ENCODE results near the gene YWHAG. TPM values are rescaled to one million over a fixed set of nuclear protein-coding genes. Genes with fewer than 3 reads are reported as not detected.

Gene YWHAG
- total RNA-seq, 1 experiment from 2014 or later, result 113 TPM

DNA sequence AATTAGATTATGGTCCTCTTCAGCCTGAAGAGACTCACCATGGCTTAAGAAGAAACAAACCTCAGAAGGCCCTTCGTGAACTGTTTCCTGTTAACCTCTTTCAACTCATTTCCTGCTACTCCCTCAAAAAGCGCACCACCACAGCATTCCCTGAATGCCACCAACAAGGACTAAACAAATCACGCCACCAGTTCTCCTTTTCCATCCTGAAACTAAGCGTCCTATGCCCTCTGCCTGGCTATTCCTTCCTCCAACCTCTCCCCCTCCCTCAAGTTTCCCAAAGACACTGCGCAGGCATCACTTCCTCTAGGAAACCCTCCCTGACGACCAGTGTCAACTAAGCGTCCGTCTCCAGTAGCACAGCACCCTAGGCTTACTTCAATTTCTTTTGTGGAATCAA is 12.0 kb downstream of the YWHAG start:
- H3K4me3 Mint-ChIP-seq (ENCODE audit: low read depth, unreplicated experiment), result peak overlapping the region; percentile 47
- BruUV-seq (replicated peaks), result no TSS peak

GRCh38 chr7:76346097-76346496 is 12.7 kb downstream of the YWHAG start:
- H3K27ac Mint-ChIP-seq (ENCODE audit: unreplicated experiment), result peak overlapping the region; percentile 89
- TF ChIP-seq, protein P1, sequence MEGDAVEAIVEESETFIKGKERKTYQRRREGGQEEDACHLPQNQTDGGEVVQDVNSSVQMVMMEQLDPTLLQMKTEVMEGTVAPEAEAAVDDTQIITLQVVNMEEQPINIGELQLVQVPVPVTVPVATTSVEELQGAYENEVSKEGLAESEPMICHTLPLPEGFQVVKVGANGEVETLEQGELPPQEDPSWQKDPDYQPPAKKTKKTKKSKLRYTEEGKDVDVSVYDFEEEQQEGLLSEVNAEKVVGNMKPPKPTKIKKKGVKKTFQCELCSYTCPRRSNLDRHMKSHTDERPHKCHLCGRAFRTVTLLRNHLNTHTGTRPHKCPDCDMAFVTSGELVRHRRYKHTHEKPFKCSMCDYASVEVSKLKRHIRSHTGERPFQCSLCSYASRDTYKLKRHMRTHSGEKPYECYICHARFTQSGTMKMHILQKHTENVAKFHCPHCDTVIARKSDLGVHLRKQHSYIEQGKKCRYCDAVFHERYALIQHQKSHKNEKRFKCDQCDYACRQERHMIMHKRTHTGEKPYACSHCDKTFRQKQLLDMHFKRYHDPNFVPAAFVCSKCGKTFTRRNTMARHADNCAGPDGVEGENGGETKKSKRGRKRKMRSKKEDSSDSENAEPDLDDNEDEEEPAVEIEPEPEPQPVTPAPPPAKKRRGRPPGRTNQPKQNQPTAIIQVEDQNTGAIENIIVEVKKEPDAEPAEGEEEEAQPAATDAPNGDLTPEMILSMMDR (IDR thresholded peaks at IDR 0.05; ENCODE audit: unreplicated experiment), result no peak
- H3K9me3 Mint-ChIP-seq (ENCODE audit: low read depth, unreplicated experiment), result no peaks in the 10 kb centered on the region
- no TSS peak for BruUV-seq (replicated peaks)
- CTCF ChIA-PET, result no interaction called here
- peak overlapping the region; percentile 47 for H3K4me3 Mint-ChIP-seq (ENCODE audit: low read depth, unreplicated experiment)
- DNase-seq, result peak; percentile 31
- peaks cover 46% of the 10 kb centered on the region for H3K4me1 Mint-ChIP-seq (ENCODE audit: low read depth, unreplicated experiment)
- H3K36me3 Mint-ChIP-seq (ENCODE audit: insufficient read depth, unreplicated experiment), result peaks cover 65% of the 10 kb centered on the region
- H3K27me3 Mint-ChIP-seq (ENCODE audit: unreplicated experiment), result no peaks in the 10 kb centered on the region
- intact Hi-C loops (cut with micrococcal nuclease; ENCODE audit: unreplicated experiment), result loop anchor here (2.0 kb wide), 1 partner anchor 27 kb away; no protein-coding TSS in a partner anchor

More for the DNA sequence above, 12.0 kb downstream of the YWHAG start:
- TF ChIP-seq, protein P1 (IDR thresholded peaks at IDR 0.05; ENCODE audit: unreplicated experiment), result no peak
- H3K4me1 Mint-ChIP-seq (ENCODE audit: low read depth, unreplicated experiment), result peaks cover 52% of the 10 kb centered on the region
- intact Hi-C loops (cut with micrococcal nuclease; ENCODE audit: unreplicated experiment), result loop anchor here (2.0 kb wide), 1 partner anchor 28 kb away; no protein-coding TSS in a partner anchor
- peaks cover 71% of the 10 kb centered on the region for H3K36me3 Mint-ChIP-seq (ENCODE audit: insufficient read depth, unreplicated experiment)
- H3K27me3 Mint-ChIP-seq (ENCODE audit: unreplicated experiment), result no peaks in the 10 kb centered on the region
- CTCF ChIA-PET, result no interaction called here
- peak overlapping the region; percentile 89 for H3K27ac Mint-ChIP-seq (ENCODE audit: unreplicated experiment)
- H3K9me3 Mint-ChIP-seq (ENCODE audit: low read depth, unreplicated experiment), result no peaks in the 10 kb centered on the region
- no peak for DNase-seq

- H3K36me3 Mint-ChIP-seq (ENCODE audit: insufficient read depth, unreplicated experiment), result peaks cover 56% of the 10 kb centered on the region
- CTCF ChIA-PET, result no interaction called here
- intact Hi-C loops (cut with micrococcal nuclease; ENCODE audit: unreplicated experiment), result no loop called here
- no peak overlapping the region for H3K27ac Mint-ChIP-seq (ENCODE audit: unreplicated experiment)
- peaks cover 50% of the 10 kb centered on the region for H3K4me1 Mint-ChIP-seq (ENCODE audit: low read depth, unreplicated experiment)
- no peak overlapping the region for H3K4me3 Mint-ChIP-seq (ENCODE audit: low read depth, unreplicated experiment)
- no peaks in the 10 kb centered on the region for H3K27me3 Mint-ChIP-seq (ENCODE audit: unreplicated experiment)
- TF ChIP-seq, protein P1 (IDR thresholded peaks at IDR 0.05; ENCODE audit: unreplicated experiment), result no peak
- no TSS peak for BruUV-seq (replicated peaks)
- H3K9me3 Mint-ChIP-seq (ENCODE audit: low read depth, unreplicated experiment), result no peaks in the 10 kb centered on the region
- no peak for DNase-seq
Measured at GRCh38 chr7:76343931-76344321, 14.9 kb downstream of the YWHAG start.

DNA sequence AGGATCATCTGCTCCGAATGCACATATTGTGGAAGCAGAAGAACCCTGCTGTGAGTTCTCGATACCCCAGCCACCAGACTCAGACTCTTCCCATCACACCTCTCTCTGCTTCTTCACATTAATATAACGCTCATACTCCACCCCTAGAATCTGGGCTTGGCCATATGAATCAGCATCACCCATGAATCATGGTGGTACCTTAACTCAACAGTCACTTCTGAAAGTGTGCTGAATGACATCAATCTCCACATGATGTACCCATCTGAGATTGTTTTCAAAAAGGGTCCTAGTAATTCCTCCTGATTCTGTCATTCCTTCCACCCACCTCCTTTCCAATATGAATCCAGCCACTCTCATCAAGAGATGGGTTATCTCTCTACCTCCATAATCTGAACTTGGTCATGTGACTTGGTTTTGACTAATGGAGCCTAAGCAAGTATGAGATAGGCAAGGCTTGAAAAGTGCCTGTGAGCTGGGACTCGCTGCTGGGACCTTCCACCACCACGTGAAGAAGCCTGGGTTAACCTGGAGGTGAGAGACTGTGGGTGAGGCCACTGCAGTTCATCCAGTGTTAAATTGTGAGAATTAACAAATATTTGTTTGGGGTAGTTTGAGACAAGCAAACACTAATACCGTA is 15.4 kb downstream of the YWHAG start:
- no TSS peak for BruUV-seq (replicated peaks)
- H3K27me3 Mint-ChIP-seq (ENCODE audit: unreplicated experiment), result no peaks in the 10 kb centered on the region
- peaks cover 56% of the 10 kb centered on the region for H3K36me3 Mint-ChIP-seq (ENCODE audit: insufficient read depth, unreplicated experiment)
- H3K9me3 Mint-ChIP-seq (ENCODE audit: low read depth, unreplicated experiment), result no peaks in the 10 kb centered on the region
- H3K27ac Mint-ChIP-seq (ENCODE audit: unreplicated experiment), result no peak overlapping the region
- no peak overlapping the region for H3K4me3 Mint-ChIP-seq (ENCODE audit: low read depth, unreplicated experiment)
- intact Hi-C loops (cut with micrococcal nuclease; ENCODE audit: unreplicated experiment), result no loop called here
- TF ChIP-seq, protein P1 (IDR thresholded peaks at IDR 0.05; ENCODE audit: unreplicated experiment), result no peak
- peaks cover 54% of the 10 kb centered on the region for H3K4me1 Mint-ChIP-seq (ENCODE audit: low read depth, unreplicated experiment)
- DNase-seq, result no peak
- CTCF ChIA-PET, result no interaction called here
